ENCODE measurements around the gene SLC2A5. TPM values are rescaled to one million over a fixed set of nuclear protein-coding genes. Genes with fewer than 3 reads are reported as not detected.

SLC2A5 gene, protein sequence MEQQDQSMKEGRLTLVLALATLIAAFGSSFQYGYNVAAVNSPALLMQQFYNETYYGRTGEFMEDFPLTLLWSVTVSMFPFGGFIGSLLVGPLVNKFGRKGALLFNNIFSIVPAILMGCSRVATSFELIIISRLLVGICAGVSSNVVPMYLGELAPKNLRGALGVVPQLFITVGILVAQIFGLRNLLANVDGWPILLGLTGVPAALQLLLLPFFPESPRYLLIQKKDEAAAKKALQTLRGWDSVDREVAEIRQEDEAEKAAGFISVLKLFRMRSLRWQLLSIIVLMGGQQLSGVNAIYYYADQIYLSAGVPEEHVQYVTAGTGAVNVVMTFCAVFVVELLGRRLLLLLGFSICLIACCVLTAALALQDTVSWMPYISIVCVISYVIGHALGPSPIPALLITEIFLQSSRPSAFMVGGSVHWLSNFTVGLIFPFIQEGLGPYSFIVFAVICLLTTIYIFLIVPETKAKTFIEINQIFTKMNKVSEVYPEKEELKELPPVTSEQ
- total RNA-seq, result not detected

DNA sequence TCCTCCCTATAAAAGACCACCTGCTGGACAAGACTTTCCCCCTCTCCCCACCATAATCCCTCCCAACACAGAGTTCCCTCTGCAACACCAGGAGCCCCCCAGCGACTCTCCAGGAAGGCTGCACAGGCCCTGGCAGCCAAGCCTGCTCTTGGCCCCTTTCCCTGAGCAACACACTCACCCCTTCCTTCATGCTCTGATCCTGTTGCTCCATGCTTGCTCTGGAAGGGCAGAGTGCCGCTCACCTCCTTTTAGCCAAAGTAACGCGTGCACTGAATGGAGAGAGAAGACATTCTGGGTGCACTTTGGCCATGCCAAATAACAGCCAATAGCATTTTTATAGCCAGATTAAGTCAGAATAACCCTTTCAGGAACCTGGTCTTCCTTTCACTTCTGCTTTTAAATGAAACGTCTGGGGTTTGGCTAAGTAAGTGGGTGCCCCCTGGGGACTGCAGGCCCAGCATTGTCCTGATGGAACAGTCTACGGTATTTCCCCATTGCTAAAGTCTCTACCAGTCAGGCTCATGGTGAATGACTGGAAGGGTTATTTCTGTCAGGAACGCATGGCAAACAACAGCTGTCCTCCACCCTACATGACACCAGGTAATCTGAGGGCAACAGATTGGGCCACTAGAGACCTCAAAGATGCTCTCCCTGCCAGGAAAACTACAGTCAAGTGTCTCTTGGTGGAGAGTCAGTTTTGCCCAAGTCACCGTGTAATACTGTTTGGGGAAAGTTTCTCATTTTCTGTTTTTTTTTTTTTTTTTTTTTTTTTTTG, at the start of gene SLC2A5:
SLC2A5 (minus strand) TSS at position 310 of the 775 bp plus-strand sequence; CDS start at position 211, 99 bp downstream.

Other genes with a start within 250 kb of the SLC2A5 start
- gene ENO1, start 190.9 kb downstream of the SLC2A5 start, total RNA-seq, result 1,000 to 10,000 TPM; 2,678 to 2,781 TPM
- gene CA6, start 123.8 kb downstream of the SLC2A5 start, total RNA-seq, result 1 to 10 TPM; 2.1 to 2.4 TPM
- not detected for gene SLC2A7, start 43.2 kb downstream of the SLC2A5 start, total RNA-seq
- gene GPR157, start 59.5 kb upstream of the SLC2A5 start, total RNA-seq, result 1 to 10 TPM; 3.3 to 4.3 TPM
- 10 to 100 TPM; 15.6 to 17.1 TPM for gene H6PD, start 165.1 kb upstream of the SLC2A5 start, total RNA-seq
- gene SPSB1, start 223.3 kb upstream of the SLC2A5 start, total RNA-seq, result 1 to 10 TPM; 2.7 to 2.9 TPM